NK-92 treated with Interleukin-12 subunit alpha and Interleukin-12 subunit beta, amount 100 ng/mL, for 24 hours (cell line): ENCODE data around the gene DAB2IP.
"Not testable (repeated sequence)": the region's sequence is repeated elsewhere in the genome, so short reads cannot be mapped to it uniquely, and the experiment has no call there.

Experiments
- DNase-seq: peaks from one replicate; lab custom pipeline; 2025; lab: John Stamatoyannopoulos, UW

Gene DAB2IP

DNA sequence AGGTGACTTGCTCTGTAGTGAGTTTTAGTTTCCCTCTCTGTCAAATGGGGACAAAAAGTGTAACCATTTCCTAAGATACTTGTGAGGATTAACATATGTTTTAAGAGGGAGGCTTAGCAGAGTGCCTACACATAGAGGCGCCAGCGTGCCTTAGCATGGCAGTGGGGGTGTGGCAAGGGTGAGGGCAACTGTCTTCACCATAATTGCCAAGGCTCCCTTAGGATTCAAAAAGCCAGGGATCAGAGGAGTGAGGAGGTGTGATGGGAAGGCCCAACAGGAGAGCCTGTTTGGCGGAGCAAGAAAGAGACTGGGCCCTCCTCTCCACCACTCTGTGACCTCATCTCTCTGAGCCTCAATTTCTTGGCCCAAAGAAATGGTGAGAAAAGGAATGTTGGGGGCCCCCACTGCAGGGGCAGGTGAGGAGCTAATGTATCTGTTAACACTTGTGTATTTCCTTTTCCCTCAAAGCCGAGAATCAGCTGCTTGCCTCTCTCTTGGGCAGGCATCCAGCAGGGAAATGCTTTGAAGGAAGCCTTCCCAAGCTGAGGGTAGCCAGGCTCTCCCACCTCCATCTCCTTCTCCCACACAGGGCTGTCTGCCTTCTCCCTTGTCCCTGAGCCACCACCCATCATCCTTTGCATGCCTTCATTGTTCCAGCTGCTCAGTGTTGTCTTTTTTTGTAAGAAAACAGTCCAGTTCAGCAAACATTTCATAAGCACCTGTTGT is 76.0 kb downstream of the DAB2IP start:
- no peak for DNase-seq

DNA sequence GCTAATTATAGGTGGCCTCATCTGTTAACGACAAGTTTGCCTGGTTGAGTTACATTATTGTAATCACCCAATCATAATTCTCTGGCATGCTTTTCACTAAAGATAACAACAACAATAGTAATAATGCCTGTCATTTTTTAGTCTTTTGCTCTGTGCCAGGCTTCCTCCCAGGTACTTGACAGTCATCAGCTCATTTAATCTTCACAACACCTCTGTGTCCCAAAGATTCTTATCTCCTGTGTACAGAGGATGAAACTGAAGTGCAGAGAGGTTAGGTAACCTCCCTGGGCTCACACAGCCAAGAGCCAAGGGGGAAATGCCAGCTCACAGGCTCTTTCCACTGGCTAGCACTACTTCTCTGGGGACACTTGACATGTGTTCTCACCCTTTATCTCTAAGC is 77.5 kb downstream of the DAB2IP start:
- no peak for DNase-seq

DNA sequence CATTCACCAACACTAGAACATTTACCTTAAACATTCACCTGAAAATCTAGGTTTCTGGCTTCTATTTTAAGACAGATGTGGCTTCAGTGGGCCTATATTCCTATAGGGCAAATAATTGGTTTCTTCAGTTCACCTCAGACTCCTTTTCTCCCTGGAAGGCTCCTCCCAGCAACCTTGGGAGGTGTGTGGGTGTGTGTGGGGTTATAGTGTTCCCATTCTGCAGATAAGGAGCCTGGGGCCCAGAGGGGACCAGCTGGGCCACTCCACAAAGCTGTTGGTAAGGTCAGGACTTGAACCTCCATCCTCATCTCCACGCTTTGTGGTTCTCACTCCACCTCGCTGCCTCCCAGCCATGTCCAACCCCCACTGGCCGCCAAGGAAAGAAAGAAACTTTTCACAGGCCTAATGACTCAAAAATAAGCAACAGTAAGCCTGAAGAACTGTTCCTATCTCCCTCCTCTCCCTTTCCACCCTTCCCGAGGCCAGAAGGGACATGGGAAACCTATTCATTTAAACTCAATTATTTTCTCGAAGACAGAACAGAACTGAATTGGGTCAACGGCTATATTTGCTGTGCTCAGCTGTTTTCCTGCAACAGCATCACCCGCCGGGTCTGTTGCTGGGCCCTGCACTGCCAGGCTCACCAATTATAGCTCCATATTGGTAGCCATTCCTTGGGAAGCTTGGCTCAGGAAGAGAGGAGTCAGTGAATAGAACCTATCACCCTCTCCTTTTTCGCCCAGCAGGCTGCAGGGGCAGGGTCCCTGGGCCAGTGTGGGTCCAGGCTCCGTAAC is 78.5 kb downstream of the DAB2IP start:
- no peak for DNase-seq

DNA sequence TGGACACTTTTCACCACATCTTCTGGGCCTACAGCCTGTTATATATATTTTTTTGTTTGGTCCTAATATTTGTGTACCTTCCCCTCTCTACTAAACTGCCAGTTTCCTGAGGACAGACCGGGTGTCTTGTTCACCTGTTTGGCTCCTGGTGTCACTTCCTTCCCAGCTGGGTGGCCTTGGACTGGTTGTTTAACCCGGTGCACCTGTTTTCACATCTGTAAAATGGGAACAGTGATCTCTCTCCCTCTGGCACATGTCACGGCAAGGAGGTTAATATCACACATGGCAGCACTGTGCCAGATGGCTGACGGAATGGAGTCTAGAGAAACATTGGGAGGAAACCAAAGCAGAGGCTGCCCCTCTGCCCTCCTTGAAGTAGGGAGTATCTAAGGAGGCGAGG is 79.7 kb downstream of the DAB2IP start:
- DNase-seq = no peak

DNA sequence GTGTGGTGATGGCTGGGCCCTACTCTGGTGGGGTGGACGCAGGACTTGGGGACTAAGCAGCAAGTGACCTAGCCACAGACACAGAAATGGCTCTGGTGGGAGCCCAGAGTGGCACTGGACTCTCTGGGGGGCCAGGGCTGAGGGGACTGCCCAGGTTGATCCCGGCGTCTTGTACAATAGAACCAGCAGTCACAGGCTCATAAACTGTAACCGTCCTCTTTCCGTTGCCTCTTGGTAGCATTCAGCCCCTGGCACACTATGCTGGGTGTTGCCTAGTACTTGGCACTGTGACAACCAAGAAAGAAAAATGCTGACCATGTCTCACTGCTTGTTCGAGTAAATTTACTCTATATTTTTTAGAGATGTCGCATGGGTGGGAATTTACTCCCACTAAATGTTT is 80.5 kb downstream of the DAB2IP start:
- no peak for DNase-seq

DNA sequence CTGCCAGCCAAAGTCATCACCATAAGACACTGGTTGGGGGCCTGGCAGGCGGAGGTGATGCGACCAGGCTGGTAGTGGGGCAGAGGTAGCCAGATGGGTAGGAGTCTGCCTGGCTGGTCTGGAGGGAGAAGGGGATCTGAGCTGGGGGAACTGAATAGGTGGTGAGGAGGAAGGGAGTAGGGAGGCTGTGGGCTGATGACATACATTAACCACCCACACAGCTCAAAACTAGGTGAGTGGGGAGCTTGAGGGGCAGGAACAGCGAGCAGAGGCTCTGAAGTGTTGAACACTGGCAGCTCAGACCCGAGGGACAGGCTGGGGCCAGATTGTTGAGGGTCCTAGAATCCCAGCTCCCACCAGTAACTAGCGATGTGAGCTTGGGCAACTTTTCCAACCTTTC is 81.0 kb downstream of the DAB2IP start:
- DNase-seq = no peak

DNA sequence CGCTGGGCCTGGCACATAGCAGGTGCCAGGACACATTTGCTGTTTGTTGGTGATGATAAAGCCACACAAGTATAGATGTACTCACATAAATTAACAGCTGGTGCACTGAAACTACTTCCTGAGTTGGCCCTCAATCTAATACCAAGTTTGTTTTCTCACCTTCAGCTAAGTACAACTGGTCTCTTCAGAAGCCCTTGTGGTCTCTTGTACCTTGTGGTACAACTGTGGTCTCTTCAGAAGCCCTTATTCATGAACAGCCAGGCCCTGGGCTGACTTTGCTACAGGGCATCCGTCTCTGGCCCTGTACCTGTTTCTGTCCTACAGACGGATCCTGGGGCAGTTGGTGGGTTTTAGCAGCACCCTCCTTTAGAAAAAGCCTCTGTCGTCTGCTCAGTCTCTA is 81.5 kb downstream of the DAB2IP start:
- peak; percentile 13 for DNase-seq

DNA sequence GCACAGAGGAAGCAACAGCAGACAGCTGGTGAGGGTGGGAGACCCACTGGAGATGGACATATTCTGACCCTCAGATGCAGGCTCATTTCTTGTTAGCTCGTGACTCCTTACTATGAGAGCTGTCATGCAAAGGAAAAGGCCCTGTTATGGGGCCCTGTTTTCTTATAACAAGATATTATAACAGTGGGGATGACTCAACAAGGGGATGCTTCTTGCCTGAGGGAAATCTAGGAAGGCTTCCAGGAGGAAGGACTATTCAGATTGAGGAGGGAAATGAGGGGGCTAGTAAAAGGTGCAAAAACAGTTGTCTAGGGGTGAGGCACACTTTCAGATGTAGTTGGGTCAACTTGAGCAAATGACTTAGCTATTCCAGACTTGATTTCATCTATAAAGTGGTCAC is 83.0 kb downstream of the DAB2IP start:
- DNase-seq = no peak

DNA sequence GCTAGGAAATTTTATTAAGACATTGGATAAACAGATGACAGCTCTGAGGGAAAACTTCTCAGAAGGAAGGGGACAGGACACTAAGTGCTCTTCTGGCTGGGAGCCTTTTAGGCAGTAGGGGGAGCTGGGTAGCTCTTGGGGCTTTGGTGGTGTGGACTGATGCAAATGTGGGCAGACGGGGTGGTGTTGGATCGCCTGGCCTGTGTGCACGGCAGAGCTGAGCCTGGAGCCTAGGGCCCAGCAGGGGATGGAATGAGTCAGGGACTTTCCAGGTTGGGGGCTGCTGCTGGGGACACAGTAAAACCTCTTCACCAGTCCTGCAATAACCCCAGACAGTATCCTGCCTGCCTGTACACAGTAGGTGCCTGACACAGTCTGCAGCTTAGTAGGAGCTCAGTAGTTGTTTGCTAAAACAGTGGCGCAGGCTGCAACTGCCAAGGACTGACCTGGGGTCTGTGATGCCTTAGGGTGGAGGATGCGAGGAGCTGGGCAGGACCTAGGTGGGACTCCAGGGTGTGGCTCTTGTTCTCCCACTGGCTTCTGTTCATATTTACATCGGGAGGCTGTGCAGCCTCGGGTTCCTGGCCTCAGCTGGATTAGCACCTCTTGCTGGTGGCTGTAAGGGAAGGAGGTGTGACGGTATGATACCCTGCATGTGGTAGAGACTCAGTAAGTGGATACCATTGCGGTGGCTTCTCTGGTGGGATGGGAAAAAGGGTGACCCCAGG is 83.8 kb downstream of the DAB2IP start:
- peak; percentile 18 for DNase-seq

DNA sequence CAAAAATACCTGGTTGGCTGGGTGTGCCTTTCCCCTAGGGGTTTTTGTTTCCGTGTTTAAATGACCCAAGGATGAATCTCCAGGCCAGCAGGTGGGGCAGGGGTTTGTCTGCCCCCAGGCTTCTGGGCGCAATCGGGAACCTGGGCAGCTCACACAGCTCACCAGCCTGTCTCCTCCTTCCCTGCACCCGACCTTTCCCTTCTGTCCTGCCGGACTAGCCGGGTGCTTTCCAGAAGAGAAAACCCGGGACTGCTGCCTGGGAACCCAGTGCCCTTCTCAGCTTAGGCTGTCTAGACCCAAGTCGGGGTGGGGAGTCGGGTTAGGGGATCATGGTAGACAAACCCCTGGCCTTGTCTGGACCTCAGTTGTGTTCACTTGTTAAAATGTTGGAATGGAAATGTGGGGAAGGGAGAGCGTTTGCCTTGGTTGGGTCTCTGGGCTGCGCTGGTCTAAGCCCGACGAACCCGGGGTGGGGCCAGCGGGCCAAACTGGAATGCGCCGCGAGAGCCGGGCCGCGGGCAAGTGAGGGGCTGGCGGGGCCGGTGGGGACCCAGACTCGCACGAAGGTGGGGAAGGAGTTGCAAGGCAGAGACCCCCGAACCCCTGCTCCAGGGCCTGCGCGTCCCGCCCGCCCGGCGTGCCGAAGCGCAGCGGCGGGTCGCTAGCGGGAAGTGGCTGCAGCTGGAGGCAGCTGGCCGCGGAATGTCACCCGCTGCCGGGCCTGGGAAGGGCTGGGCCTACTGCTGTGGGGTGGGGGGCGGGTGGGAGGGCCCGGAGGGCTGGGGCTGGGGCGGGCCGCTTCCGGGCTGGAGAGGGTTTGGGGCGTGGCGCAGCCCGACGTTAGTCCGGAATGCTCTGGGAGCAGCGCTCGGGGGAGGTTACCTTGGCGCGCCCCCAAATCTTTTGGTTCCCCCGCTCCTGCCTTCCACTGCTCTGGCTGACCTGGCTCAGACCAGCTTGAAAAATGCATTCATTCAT is 84.6 kb downstream of the DAB2IP start:
- DNase-seq = no peak

DNA sequence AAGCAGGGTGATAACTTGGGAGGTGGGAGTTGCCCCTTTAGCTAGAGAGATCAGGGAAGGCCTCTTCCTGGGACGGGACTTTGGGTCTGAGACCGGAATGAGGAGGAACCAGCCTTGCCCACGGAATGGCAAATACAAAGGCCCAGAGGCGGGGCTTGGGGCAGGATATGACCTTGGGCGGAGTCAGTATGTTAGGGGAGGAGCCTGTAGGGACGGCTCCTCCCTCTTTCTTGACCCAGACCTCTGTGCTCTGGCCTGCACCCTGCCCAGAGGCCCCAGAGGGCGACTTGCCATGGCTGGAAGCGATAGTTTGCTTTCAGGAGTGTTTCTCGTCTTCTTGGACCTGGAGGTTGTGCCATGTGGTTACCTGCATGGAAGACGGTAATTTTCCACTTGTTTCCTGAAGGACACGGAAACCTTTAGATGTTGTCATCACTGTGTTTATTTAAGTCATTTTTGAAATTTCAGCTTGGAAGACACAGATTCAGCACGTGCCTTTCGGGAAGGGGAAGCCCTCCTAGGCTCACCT is 85.6 kb downstream of the DAB2IP start:
- DNase-seq = no peak

DNA sequence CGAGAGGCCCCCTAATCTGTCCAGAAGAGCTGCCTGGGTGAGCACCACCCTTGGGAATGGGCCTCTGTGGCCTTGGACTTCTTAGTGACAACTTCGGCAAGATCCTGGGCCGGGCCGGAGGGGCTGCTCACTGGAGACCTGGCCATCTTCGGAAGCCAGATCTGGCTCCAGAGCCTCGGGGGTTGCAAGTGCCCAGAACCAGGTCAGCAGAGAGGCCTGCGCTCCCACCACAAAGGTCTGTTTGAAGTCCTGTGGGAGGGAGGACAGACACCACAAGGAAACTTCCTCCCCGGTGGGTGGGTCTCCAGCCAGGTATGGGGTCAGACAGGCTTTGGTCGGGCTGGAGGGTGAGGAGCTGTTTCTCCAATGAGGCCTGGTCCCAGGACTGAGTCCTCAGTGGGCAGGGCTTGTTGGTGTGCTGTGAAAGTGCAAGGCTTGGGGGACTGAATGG is 86.1 kb downstream of the DAB2IP start:
- DNase-seq = no peak

DNA sequence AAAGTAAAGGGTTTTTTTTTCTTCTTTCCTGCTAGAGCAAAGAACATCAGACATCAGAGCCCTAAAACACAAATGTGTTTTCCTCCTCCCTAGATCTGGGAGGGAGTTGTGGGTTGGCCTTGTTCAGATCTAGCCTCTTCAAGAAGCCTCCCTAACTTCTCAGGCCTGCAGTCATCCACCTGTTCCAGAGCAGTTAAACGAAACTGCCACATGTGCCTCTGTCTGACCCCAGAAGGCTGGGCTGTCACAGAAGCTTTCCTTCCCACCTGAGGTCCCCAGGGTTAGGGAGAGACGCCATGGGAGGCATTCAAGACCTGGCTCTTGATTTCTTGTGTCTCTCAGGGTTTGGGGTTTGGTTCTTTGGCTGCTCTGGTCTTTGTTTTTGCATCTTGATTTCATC is 87.0 kb downstream of the DAB2IP start:
- no peak for DNase-seq

DNA sequence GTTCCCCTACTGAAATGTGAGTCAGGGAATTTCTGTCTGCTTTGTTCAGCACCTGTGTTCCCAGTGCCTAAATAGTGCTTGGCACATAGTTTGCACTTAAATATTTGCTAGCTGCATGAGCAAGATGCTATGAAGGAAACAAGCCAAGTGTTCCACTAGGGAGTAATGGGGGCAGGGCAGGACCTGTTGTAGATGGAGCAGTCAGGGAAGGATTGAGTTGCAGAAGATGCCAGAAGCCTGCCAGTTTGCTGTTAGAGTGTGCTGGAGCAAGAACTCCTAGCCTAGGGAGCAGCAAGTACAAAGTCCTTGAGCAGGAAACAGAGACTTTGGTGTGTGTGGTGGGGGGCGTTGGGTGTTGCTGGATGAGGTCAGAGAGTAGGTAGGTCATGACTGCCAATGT is 87.5 kb downstream of the DAB2IP start:
- no peak for DNase-seq

DNA sequence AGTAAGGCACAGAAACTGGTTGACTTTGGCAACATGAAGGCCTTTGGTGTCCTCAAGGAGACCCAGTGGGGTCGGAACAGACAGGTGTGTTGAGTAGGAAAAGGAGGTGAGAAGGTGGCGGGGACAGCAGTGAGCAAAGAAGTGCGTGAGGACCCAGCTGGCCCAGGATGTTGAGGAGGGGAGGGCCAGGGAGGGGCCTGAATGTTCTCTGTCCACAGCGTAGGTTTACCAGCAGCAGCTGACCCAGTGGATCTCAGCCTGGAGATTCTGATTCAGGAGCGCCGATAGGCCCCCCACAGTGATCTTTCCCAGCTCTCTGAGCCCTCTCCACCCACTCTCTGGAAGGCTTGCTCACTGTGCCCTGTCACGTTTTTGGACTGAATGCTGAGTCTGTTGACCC is 88.5 kb downstream of the DAB2IP start:
- no peak for DNase-seq

DNA sequence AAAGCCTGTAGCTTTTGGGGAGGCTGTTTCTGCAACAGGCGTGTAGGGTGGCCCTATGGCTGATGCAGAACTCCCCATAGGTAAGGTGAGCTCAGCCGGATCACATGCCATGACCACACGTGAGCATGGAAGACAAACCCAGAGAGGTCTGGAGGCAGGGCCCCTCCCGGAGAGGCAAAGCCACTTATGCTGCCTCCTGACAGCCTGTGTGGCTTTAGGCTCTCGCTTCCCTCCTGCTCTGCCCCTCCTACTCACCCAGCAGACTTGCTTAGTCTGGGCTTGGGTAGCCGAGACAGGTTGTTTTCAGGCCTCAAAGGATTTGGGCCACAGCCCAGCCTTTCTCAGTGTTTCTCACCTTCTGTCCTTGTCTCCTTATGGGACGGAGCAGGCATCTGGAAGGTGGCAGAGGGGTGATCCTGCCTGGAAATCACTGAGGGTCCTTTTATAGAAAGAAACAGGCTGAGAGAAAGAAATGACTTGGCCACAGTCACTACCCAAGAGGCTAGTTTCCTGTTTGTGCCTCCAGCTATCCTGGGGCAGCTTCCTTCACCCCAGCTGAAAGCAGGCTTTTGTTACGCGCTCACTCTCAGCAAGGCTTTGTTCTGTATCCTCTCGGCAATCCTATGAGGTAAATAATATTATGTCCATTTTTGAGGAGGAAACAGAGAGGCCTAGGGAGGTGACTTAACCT is 89.9 kb downstream of the DAB2IP start:
- DNase-seq = no peak

DNA sequence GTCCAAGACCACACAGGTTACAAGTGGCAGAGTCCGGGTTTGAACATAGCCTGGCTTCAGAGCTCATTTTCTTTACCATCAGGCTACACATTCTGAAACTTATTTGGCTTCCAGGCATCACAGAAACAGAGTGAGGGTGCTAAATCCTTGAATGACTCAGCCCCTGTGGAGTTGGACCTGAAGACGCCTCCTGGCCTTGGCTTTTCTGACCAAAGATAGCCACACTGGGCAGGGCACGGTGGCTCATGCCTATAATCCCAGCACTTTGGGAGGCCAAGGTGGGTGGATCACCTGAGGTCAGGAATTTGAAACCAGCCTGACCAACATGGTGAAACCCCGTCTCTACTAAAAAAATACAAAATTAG is 90.5 kb downstream of the DAB2IP start:
- not testable (repeated sequence) for DNase-seq

DNA sequence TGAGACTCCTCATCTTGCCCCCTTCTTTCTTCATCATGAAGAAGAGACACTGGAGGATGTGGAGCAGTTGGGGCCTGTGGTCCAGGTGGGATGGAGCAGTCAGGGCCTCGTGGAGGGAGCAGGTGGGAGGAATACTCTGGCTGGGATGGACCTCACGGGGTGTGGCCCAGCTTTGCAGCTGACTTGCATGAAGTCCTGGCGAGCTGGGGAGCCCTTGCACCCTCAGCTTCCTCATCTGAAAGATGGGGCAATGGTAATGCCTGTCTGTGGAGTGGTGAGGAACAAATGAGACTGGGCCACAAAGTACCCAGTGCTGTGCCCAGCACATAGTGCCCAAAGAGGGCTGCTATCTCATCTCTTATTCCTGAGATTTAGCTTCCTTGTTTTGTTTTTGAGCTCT is 91.5 kb downstream of the DAB2IP start:
- DNase-seq = no peak

DNA sequence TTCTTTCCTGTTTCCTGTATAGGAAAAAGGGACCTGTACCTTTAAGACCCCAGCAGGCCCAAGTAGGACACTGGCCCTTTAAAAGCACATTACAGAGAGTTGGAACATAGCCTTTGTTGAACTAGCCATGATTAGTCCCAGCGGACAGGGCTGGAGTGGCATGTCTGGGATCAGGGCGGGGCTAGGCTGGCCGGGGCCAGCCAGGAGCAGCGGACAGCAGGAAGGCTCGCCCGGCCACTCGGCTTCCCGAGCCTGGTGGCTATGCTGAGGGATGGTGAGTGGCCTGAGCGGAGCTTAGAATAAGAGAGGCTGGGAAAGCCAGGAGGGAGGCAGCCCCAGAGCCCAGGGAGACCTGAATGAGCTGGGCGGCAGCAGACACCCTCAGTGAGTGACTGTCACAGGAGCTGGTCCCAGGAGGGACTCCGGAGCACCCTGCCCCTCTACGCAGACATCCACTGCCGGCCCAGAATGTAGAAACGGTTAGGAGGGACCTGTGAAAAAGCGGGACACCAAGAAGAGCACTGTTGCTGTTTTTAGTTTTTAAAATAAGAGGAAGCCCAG is 92.1 kb downstream of the DAB2IP start:
- no peak for DNase-seq

DNA sequence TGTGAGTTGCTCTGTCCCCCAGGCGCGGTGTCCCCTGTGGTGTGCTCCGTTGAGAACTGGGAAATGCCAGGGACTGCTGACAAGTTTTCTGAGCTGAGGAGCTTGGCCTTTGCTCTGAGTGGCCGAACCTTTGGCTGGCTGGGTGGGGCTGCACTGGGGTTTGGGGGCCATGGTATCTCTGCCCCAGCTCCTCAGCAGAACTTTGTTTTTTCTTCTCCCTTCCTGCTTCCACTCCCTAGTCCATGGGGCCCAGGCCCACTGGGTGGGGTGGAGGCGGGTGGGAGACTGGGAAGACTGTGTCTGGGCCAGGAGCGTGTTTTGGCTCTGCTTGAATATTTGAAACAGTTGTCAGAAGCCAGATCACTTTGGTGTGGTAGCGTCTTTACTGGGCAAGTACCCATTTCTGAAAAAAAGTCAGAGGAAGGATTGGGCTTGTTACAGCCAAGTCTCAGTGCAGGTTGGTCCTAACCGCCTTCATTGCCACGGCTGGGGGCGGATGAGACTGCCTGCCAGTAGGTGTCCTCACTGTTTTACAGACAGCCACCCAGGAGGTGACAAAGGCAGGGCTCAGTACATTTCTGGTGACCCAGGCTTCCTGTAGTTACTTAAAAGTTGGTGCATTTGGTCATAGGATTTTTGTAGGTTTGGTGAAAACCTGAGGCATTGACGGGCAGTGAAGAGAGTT is 92.7 kb downstream of the DAB2IP start:
- no peak for DNase-seq
